ENCODE results near the gene GCHFR.

Gene GCHFR

GRCh38 chr15:40763801-40764628 lies at the start of gene GCHFR:
Gene GCHFR (plus strand): TSS chr15:40764068. CDS start chr15:40764181, 113 bp downstream.
- DNase-seq: peak; percentile 57 to 67

GRCh38 chr15:40714144-40714543 lies 49.7 kb upstream of the GCHFR start:
- no peak for DNase-seq

GRCh38 chr15:40716165-40716564 lies 47.7 kb upstream of the GCHFR start:
- DNase-seq: no peak

GRCh38 chr15:40721701-40722100 lies 42.2 kb upstream of the GCHFR start:
- peak; percentile 42 to 43 for DNase-seq

DNA sequence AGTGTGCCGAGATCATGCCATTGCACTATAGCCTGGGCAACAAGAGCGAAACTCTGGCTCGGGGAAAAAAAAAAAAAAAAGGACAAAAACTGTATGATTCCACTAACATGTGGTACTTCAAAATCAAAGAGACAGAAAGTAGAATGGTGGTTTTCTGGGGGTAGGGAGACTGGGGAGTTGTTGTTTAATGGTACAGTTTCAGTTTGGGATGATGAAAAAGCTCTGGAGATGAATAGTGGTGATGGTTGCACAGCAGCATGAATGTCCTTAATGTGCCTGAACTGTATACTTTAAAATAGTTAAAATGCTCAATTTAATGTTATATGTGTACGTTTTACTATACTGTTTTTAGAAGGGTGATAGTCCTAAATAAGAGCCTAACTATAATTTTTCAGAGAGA lies 41.5 kb upstream of the GCHFR start:
- DNase-seq: no peak

DNA sequence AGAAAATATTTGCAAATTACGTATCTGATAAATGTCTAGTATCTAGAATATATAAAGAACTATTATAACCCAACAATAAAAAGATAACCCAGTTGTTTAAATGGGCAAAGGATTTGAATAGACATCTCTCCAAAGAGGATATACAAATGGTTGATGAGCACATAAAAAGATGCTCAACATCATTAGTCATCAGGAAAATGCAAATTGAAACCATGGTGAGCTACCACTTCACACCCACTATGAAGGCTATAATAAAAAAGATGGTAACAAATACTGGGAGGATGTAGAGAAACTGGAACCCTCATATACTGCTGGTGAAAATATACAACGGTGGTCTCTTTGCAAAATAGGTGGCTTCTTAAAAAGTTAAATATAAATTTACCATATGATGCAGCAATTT lies 40.9 kb upstream of the GCHFR start:
- peak in 1 of 2 donors; percentile 9 for DNase-seq

- no peak for DNase-seq
Measured at GRCh38 chr15:40723919-40724318, 39.9 kb upstream of the GCHFR start.

GRCh38 chr15:40731034-40731433 lies 32.8 kb upstream of the GCHFR start:
- no peak for DNase-seq

DNA sequence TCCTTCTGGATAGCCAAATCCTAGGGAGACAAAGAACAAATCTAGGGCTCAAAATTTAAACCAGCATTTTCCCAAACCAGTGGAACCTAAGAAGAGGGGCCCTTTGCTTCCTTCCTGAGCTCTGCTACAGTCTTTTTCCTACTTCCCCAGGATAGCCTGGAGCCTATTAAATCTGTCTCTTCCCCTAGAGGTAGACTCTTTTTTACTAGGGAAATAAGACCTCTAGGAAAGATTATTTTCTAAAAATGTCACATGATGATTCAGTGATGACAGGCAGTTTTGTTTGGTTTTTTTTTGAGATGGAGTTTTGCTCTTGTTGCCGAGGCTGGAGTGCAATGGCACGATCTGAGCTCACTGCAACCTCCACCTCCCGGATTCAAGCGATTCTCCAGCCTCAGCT lies 27.3 kb upstream of the GCHFR start:
- DNase-seq: no peak

- no peak for DNase-seq
Measured at GRCh38 chr15:40737048-40737447, 26.8 kb upstream of the GCHFR start.

DNA sequence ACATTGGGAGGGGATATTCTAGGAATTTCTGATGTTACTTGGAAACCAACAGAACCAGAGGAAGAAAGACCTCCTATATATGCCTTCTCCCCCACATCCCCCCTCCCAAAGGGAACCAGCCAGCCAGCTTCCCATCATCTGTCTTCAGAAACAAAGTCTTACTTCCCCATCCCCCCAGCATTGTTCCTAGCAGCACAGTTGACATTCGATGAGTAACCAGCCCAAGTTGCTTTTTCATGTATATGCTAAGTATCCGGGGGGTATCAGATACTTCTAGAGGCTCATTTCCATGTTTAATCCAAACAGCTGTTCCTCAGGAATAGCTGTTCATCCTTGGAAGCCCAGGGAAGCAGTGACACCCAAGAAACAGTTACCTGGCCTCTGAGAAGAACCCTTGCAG lies 24.8 kb upstream of the GCHFR start:
- DNase-seq: no peak

DNA sequence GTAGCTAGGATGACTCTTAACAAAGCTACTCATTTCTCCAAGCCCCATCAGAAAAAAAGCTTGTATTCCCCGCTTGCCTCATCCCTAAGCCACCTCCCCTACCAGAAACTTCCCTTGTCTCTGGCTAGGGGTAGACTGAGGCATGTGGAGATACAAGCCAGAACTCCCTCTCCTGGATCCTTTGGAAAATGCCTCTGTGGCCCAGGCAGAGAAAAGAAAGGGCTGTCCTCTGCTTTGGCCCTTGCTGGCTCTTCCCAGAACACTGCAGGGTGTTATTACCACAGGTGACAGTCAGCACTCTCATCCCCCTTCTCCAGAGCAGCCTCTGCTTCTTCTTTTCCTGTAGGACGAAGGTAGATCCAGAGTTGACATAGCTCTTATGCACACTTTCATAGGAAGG lies 24.0 kb upstream of the GCHFR start:
- no peak for DNase-seq

- no peak for DNase-seq
Measured at GRCh38 chr15:40743485-40743901, 20.4 kb upstream of the GCHFR start.

DNA sequence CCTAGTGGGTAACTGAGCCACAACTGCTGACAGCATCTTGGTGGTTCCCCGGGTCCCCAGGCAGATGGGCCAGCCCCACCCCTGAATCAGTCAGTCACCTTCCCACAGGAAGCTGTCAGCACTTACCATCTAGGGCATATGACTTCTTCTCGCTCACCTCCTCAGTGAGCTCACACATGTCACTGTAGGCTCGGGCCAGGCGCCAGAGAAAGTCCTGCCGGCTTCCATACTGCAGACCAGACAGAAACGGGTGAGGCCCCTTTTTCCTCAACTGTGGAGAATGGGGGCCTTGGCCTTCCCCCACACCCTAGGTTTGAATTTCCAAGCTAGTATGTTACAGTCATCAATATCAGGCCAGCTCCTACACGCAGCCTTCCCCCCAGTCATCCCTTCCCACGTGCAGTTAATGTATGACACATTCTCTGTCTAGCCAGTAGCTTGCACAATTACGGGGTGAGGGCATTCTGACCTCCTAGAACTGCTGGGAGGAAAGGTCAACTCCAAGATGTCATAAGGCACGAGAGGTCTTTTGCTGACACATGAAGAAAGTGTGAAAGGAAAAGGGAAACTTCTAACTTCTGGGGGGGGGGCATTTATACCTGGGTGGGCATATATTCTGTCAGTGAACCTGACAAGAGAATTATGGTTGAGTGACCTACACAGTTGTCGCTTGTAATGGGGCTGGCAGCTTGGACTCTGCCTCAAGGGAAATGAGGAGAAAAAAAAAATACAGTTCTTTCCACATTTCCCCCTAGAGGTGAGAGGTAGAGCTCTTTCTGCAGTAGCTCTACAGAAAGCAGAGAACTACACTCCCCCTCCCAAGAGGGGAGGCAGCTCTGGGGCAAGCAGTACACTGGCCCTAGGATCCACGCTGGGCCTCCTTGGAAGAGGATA lies 19.7 kb upstream of the GCHFR start:
- DNase-seq: peak; percentile 95 to 98

DNA sequence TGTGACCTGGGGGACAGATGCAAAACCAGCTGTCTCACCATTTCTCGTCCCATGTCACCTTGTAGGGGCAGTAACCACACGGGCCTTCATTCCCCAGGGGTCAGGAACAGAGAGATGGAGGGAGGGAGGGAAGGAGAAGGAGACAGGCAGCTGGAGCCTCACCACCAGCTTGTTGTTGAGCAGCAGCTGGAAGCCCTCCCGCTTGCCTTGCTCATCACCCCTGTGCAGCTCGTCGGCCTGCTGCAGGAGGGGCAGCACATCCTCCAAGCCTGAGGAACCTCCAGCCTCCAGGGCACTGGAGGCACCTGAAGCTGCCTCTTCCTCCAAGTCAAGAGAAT lies 19.1 kb upstream of the GCHFR start:
- no peak for DNase-seq

DNA sequence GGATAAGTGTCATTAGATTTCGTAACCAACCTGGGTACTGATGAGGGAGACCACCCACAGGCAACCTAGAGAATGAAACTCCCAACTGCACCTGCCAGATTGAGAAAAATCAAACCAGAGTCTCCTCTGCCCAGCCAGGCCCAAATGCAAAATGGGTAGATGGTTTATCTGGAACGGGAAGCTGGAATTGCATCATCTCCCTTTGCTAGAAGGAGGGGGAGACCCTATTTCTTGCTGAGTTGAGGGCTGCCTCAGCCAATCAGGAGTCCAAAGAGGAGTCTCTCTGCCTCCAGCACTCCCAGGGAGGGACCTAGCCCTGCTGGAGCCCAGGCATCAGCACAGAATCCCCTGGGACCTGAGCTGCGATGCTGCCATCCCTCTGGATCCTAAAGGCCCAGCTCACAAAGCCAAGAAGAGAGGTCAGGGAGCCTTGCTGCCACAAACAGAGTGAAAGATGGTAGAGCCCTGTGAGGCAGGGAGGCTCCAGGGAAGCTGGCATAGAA lies 16.9 kb upstream of the GCHFR start:
- DNase-seq: peak; percentile 61 to 66

- DNase-seq: peak; percentile 18 to 73
Measured at GRCh38 chr15:40747685-40748631, 15.9 kb upstream of the GCHFR start.

- DNase-seq: no peak
Measured at GRCh38 chr15:40749151-40749630, 14.7 kb upstream of the GCHFR start.

- DNase-seq: no peak
Measured at GRCh38 chr15:40750885-40751284, 13.0 kb upstream of the GCHFR start.

DNA sequence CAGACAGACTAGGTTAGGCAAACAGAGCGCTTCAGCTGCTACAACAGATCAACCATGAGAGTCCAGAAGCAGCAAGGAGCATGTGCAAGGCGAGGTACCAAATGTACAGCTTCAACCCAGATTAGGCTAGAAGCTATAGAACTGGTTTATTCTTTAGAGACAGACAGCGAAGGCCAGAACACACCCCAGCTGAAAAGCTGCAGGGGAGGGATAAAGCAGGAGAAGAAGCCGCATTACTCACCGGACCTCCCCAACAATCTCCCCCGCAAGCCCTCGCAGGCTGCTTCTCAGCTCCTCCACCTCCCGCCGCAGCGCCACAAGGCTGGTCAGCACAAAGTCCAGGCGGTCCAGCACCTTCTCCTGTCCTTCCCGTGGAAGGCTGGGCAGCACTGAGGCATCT lies 12.1 kb upstream of the GCHFR start:
- DNase-seq: no peak

GRCh38 chr15:40754574-40754882 lies 9.3 kb upstream of the GCHFR start:
- DNase-seq: no peak

All from inflammatory macrophage treated with lipopolysaccharide for 1 hour (primary cell).